Hippocampal formation (tissue), 2 donors: ENCODE measurements around the gene ATP11A.
"Not testable (repeated sequence)": the region's sequence is repeated elsewhere in the genome, so short reads cannot be mapped to it uniquely, and the experiment has no call there.

ENCODE experiments used
- DNase-seq, 2 donors: peaks; one replicate each; lab custom pipeline; 2025; lab: John Stamatoyannopoulos, UW

ATP11A gene

GRCh38 chr13:112877976-112878955, 188.4 kb downstream of the ATP11A start:
- no peak for DNase-seq

- no peak for DNase-seq
These were observed 189.5 kb downstream of the ATP11A start for GRCh38 chr13:112879283-112879833.

GRCh38 chr13:112880221-112880641, 190.4 kb downstream of the ATP11A start:
- no peak for DNase-seq

GRCh38 chr13:112880976-112881540, 191.2 kb downstream of the ATP11A start:
- no peak for DNase-seq

GRCh38 chr13:112881656-112882554, 192.1 kb downstream of the ATP11A start:
- DNase-seq, result no peak

- no peak for DNase-seq
These were observed 192.8 kb downstream of the ATP11A start for GRCh38 chr13:112882555-112883024.

DNA sequence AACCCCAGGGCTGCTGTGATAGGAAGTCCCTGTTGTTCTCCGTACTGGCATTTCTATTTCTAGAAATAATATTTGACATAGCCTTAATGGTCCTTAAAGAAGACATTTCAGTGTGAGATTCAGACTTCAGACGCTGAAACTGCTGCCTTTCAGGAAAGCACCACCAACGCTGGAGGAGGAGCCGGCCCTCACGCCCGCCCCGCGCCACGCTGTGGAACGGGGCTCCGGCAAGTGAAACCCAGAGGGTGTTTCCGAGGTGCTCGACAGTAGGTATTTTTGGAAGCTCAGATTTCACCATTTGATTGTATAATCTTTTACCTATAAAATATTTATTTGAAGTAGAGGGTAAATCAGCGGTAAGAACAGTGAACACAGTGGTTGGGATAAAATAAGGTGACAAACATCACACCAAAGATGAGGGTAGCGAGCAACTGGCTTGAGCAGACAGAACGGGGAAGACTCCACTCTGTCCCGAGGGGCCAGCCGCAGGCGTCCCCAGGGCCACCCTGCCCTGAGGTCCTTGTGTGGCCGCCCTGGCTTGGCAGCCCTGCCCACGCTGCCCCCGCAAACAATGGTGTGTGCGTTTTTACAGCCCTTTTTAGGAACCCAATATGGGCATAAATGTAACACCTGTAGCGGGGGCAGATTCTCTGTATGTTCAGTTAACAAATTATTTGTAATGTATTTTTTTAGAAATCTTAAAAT, 193.6 kb downstream of the ATP11A start:
- DNase-seq, result no peak

- not testable (repeated sequence) for DNase-seq
These were observed 194.9 kb downstream of the ATP11A start for GRCh38 chr13:112884700-112885099.

DNA sequence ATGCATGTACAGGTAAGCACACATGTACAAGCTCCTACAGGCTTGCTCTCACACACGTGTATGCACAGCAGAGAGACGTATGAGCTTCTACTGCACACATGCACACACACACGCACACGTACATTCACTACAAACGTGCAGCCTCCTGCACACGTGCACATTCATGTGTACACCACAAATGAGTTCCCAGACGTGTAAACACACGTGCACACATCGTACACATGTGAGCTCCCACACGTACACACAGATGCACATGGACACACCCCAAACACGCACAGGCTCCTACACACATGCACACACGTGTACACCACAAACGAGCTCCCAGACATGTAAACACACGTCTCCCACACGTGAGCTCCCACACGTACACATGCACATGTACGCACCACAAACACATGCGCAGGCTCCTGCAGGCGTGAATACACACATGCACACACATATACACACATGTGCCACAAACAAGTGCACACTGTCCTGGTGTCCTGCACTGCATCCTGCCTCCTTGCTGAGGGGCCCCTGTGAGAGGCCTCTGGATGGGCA, 195.5 kb downstream of the ATP11A start:
- DNase-seq, result no peak

DNA sequence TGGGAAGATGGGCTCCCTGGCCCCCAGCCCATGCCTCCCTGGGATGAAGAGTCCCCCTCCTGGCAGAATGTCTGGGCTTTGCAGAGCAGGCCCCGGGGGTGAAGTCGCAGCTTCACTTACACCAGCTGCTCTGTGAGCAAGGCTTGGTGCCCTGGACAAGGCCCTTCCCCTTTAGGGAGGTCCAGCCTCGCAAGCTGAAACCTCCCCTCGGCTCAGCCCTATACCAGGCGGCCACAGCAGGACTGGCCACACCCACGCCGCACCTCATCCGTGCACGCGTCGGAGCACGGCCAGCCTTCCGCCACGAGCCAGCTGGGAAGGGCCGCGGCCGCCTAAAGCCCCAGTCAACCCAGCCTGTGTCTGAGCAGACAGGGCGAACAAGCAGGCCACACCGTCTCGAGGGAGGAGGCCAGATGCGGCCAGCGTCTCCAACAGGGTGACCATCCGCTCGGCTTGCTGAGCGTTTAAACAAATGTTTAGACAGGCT, 196.0 kb downstream of the ATP11A start:
- no peak for DNase-seq

GRCh38 chr13:112887151-112887550, 197.3 kb downstream of the ATP11A start:
- no peak for DNase-seq

DNA sequence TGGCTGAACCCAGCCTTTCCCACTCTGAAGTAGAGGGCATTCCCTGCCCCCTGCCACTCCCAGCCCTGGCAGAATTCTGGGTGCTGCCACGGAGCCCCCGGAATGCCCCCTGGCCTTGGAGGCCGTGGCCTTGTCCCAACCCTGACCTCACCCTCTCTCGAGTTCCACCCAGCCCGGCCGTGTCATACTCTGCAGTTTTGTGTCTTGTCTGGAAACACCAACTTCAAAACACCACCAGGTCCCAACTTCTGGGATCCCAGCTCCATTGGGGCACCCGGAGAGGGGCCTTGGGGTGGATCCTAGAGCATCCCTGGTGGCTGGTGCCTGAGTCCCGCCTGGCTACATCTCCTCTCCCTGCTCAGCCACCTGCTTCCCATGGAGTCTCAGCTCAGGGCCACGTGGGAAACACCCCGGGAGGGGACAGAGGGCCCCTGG, 197.7 kb downstream of the ATP11A start:
- no peak for DNase-seq

GRCh38 chr13:112888238-112889111, 198.6 kb downstream of the ATP11A start:
- DNase-seq, result no peak

DNA sequence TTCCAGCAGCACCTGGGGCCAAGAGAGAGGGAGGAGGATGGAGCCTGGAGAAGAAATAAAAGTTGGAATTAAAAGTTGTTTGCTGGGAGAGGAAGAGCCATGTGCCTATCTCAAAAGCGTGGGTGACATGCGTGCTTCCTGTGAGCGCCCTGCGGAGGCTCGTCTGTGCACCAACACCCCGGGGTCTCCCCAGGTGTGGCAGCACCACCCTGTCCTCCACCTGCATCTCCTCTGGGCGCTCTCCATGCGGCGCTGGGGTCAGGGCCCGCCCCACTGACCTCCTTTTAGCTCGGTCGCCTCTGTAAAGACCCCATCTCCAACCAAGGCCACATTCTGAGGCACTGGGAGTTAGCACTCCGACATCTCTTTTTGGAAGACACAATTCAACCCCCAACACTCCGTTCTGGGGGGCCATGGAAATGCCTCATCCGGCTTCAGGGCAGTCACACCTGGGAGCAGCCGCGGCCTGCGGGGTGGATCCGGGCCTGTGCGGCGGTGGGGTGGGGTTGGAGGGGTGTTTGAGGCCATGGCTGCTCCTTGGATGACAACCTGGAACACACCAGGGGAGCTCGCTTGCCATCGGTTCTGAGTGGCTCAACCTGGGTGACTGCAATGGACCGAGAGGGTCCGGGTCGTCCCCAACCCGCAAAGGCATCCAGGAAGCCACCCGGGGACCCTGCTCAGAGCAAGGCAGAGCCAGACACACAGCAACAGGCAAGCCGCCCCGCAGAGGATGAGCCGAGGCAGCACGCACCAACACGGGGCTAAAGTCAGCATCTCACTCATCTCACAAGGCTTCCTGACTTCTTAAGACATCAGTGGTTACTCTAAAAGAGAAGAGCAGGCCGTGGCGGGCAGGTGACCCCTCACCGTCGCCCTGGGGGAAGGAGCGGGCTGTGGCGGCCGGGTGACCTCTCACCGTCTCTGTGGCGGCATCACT, 199.8 kb downstream of the ATP11A start:
- no peak for DNase-seq

GRCh38 chr13:112890316-112891145, 200.7 kb downstream of the ATP11A start:
- DNase-seq, result no peak

DNA sequence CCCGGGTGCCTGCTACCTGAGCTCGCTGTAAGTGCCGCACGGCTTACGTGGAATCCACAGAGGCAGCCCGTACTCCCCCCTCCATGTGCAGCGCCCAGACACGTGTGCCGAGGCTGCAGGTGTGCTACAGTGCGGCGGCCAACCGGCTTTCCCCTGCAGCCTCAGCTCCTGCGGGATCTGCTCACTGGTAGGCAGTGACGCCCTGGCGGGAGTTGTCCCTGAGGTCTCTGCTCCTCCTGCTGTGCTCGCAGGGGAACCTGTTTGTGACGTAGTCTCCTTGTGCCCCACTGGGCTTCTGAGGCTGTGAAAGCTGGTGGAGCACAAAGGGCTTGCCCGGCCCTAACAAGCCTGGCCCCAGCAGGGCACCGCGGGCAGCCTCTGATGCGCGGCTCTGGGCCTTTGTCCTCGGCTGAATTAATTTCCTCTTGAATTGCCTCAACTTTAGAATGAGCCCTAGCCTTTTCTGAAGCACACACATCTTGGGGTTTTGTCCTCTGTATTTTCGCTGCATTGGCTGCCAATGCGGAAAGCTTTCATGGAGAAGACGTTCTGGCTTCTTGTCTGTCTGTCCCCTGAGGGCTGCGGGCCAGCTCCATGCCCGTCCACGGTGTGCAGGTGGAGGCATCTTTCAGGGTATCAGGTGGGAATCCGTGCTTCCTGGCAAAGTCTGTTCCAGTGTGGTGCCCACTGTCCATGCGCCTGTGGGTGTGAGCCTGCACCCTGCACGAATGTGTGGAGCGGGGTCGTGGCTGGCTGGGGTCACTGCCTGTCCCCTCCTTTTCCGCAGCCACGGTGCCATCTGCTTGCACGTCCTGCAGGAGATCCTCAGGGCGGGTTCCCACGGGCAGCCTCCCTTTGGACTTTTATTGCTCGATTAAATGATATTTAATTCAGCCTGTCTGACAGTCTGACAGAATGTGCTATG, 201.9 kb downstream of the ATP11A start:
- DNase-seq, result no peak
